Measurements from ENCODE around the gene EPRS1. TPM values are rescaled to one million over a fixed set of nuclear protein-coding genes. Genes with fewer than 3 reads are reported as not detected.

Gene EPRS1
- total and polyA plus RNA-seq, 4 donors: 20.4 to 59.3 (median 39.2) TPM

GRCh38 chr1:220060876-220061275, 14.6 kb upstream of the EPRS1 start:
- TF ChIP-seq ATF3 (IDR thresholded peaks at IDR 0.05): no peak
- TF ChIP-seq RAD21 (IDR thresholded peaks at IDR 0.05): no peak
- TF ChIP-seq GABPA (IDR thresholded peaks at IDR 0.05 in 1 of 2, conservative IDR thresholded peaks at IDR 0.05 in 1 of 2): no peak
- TF ChIP-seq NR2F2 (IDR thresholded peaks at IDR 0.05): no peak
- TF ChIP-seq ZBTB33 (IDR thresholded peaks at IDR 0.05): no peak
- no peak for TF ChIP-seq MAX (IDR thresholded peaks at IDR 0.05)
- TF ChIP-seq JUND (IDR thresholded peaks at IDR 0.05): no peak
- no peak for TF ChIP-seq SP1 (IDR thresholded peaks at IDR 0.05)
- TF ChIP-seq TAF1 (conservative IDR thresholded peaks at IDR 0.05): no peak
- TF ChIP-seq CTCF (IDR thresholded peaks at IDR 0.05; ENCODE audit: low read depth, low read length, missing input control): no peak
- Histone ChIP-seq H3K36me3 (ENCODE audit: control insufficient read depth in 4 of 4, insufficient read depth in 3 of 4, low read depth in 1 of 4, low read length in 3 of 4) (peaks cover 0 to 39% (median 26%) of the 10 kb centered on the region in 4 donors), H3K9ac (ENCODE audit: low read depth in 1 of 2, low read length in 2 of 2) (no peak overlapping the region), H3K9me3 (ENCODE audit: control insufficient read depth in 4 of 4, low read length in 3 of 4) (no peaks in the 10 kb centered on the region), H3K4me1 (ENCODE audit: control insufficient read depth in 4 of 4, insufficient read depth in 4 of 4, low read length in 3 of 4) (no peaks in the 10 kb centered on the region), H3K27ac (ENCODE audit: low read depth in 1 of 2, low read length in 2 of 2) (no peak overlapping the region), H3K27me3 (ENCODE audit: control insufficient read depth in 4 of 4, insufficient read depth in 4 of 4, low read length in 3 of 4) (no peaks in the 10 kb centered on the region), H3K4me3 (ENCODE audit: low read depth in 1 of 3, low read length in 3 of 3) (no peak overlapping the region)
- WGBS: 97% methylated on average over 3 of the region's 3 CpGs
- no peak for DNase-seq (ENCODE audit: low spot score)

- H3K36me3 ChIP-seq (ENCODE audit: control insufficient read depth in 4 of 4, insufficient read depth in 3 of 4, low read depth in 1 of 4, low read length in 3 of 4): peaks cover 0 to 10% (median 6%) of the 10 kb centered on the region in 4 donors
- no peak for TF ChIP-seq CTCF (IDR thresholded peaks at IDR 0.05; ENCODE audit: low read depth, low read length, missing input control)
- no peak for TF ChIP-seq FOXA2 (IDR thresholded peaks at IDR 0.05)
- TF ChIP-seq RAD21 (IDR thresholded peaks at IDR 0.05): no peak
- TF ChIP-seq FOXA1 (IDR thresholded peaks at IDR 0.05): no peak
- no peak for TF ChIP-seq REST (IDR thresholded peaks at IDR 0.05)
- TF ChIP-seq MAX (IDR thresholded peaks at IDR 0.05): no peak
- TF ChIP-seq RXRA (IDR thresholded peaks at IDR 0.05): no peak
- TF ChIP-seq HNF4A (conservative IDR thresholded peaks at IDR 0.05): no peak
- no peak for TF ChIP-seq GABPA (IDR thresholded peaks at IDR 0.05 in 1 of 2, conservative IDR thresholded peaks at IDR 0.05 in 1 of 2)
- TF ChIP-seq EGR1 (IDR thresholded peaks at IDR 0.05; ENCODE audit: low read depth in 2 of 2): no peak
- no peak for TF ChIP-seq SP1 (IDR thresholded peaks at IDR 0.05)
- no peak for TF ChIP-seq TAF1 (conservative IDR thresholded peaks at IDR 0.05)
- no peak for TF ChIP-seq ZBTB33 (IDR thresholded peaks at IDR 0.05)
- TF ChIP-seq HNF4G (IDR thresholded peaks at IDR 0.05): no peak
- no peak for TF ChIP-seq YY1 (IDR thresholded peaks at IDR 0.05)
- no peak for TF ChIP-seq JUND (IDR thresholded peaks at IDR 0.05)
- TF ChIP-seq NR2F2 (IDR thresholded peaks at IDR 0.05): no peak
- no peak for TF ChIP-seq ATF3 (IDR thresholded peaks at IDR 0.05)
- H3K9ac ChIP-seq (ENCODE audit: low read depth in 1 of 2, low read length in 2 of 2): no peak overlapping the region
- H3K27ac ChIP-seq (ENCODE audit: low read depth in 1 of 2, low read length in 2 of 2): no peak overlapping the region
- DNase-seq (ENCODE audit: low spot score): no peak
- 99% methylated on average over 1 of the region's 1 CpG for WGBS
- no peaks in the 10 kb centered on the region for H3K9me3 ChIP-seq (ENCODE audit: control insufficient read depth in 4 of 4, low read length in 3 of 4)
- no peaks in the 10 kb centered on the region for H3K4me1 ChIP-seq (ENCODE audit: control insufficient read depth in 4 of 4, insufficient read depth in 4 of 4, low read length in 3 of 4)
- H3K27me3 ChIP-seq (ENCODE audit: control insufficient read depth in 4 of 4, insufficient read depth in 4 of 4, low read length in 3 of 4): no peaks in the 10 kb centered on the region
- no peak overlapping the region for H3K4me3 ChIP-seq (ENCODE audit: low read depth in 1 of 3, low read length in 3 of 3)
Measured at GRCh38 chr1:220056374-220056773, 10.1 kb upstream of the EPRS1 start.

Measured in liver (tissue), 9 donors.